GM18867 (cell line): ENCODE data around the gene NUDT1.

Experiments
- ATAC-seq: cut with Tn5 transposase; IDR thresholded peaks from one replicate; pipeline ENCODE4 v1.9.1; 2021; ENCODE audit warnings: mild to moderate bottlenecking, moderate library complexity; ENCODE audit not compliant: unreplicated experiment

Gene NUDT1

GRCh38 chr7:2247141-2247995, 5.3 kb downstream of the NUDT1 start:
- no peak for ATAC-seq

GRCh38 chr7:2248984-2249694, 7.1 kb downstream of the NUDT1 start:
- no peak for ATAC-seq

GRCh38 chr7:2249744-2250323, 7.8 kb downstream of the NUDT1 start:
- ATAC-seq = no peak

- no peak for ATAC-seq
These were observed 9.4 kb downstream of the NUDT1 start for GRCh38 chr7:2251381-2251780.

- no peak for ATAC-seq
These were observed 10.1 kb downstream of the NUDT1 start for GRCh38 chr7:2251841-2252771.

GRCh38 chr7:2253021-2253420, 11.0 kb downstream of the NUDT1 start:
- ATAC-seq = no peak

GRCh38 chr7:2253525-2254244, 11.7 kb downstream of the NUDT1 start:
- ATAC-seq = no peak

GRCh38 chr7:2254429-2255144, 12.6 kb downstream of the NUDT1 start:
- ATAC-seq = no peak

GRCh38 chr7:2255145-2256139, 13.4 kb downstream of the NUDT1 start:
- ATAC-seq = no peak

- no peak for ATAC-seq
These were observed 14.4 kb downstream of the NUDT1 start for GRCh38 chr7:2256306-2257045.

- ATAC-seq = no peak
These were observed 15.1 kb downstream of the NUDT1 start for GRCh38 chr7:2257046-2257551.

GRCh38 chr7:2257651-2258050, 15.6 kb downstream of the NUDT1 start:
- ATAC-seq = no peak

- ATAC-seq = peak; percentile 65
These were observed 16.8 kb downstream of the NUDT1 start for GRCh38 chr7:2258661-2259365.

GRCh38 chr7:2259480-2259879, 17.5 kb downstream of the NUDT1 start:
- ATAC-seq = no peak

GRCh38 chr7:2260820-2261219, 18.8 kb downstream of the NUDT1 start:
- no peak for ATAC-seq

- no peak for ATAC-seq
These were observed 19.6 kb downstream of the NUDT1 start for GRCh38 chr7:2261611-2262010.

- ATAC-seq = no peak
These were observed 21.1 kb downstream of the NUDT1 start for GRCh38 chr7:2263176-2263575.
